Activated CD4-positive, alpha-beta T cell treated with anti-CD3 and anti-CD28 coated beads, Interleukin-10, Interleukin-2, amounts not matched to agents 100 ng/mL and 50 ng/mL, durations not matched to agents 16 hours and 8 hours (primary cell): ENCODE data around the gene WASHC4.
"Not testable (repeated sequence)": the region's sequence is repeated elsewhere in the genome, so short reads cannot be mapped to it uniquely, and the experiment has no call there.

Source experiments
- DNase-seq: peaks from one replicate; pipeline ENCODE4 v3.0.0-alpha.2; 2020

The WASHC4 gene

DNA sequence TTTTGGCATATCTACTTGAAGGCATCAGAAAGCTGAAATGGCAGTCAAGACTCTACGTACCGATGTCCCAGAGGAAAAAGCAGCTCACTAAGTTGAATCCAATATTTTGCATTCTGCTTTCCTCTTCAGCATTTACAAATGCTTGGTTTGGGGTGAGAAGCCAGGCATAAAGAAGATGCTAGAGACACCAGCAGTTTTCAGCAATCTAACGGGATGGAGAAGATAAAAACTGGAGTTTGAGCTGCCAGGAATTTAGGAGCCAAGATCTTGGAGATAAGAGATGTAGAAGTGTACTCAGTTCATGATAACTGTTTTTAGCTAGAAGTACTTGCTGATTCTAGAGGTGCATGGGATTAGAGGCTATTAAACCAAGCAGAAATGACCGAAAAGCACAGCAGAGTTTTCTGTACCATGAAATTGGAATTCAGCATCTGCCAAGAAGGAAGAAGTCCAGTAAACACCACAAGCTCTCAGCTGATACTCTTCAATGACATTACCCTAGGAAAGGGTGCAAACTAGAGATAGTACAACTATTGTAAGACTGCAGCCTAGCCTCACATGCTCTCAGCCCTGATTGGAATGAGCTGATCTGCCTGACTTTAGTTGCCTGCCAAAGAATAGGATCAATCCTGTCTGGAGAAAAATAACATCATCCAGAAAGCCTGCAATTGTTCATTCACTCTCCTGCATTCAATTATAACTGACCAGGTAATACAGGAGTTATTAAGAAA, 15.9 kb upstream of the WASHC4 start:
- DNase-seq, result no peak

DNA sequence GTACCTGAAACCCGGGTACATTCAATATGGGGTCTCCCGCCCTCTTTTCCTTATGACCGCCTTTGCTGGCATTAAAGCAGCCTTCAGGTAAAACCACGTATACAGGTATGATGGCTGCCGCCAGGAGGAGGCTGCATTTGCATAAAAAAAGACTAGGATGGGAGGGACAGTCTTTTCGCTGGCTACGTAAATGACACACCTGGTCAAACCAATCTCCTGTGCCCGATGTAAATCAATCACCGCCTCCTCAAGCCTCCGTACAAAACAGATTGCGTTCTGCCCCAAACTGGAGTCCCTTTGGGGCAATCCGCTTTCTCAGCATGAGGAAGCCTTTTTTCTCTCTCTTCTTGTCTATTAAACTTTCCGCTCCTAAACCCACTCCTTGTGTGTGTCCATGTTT, 15.2 kb upstream of the WASHC4 start:
- no peak for DNase-seq

DNA sequence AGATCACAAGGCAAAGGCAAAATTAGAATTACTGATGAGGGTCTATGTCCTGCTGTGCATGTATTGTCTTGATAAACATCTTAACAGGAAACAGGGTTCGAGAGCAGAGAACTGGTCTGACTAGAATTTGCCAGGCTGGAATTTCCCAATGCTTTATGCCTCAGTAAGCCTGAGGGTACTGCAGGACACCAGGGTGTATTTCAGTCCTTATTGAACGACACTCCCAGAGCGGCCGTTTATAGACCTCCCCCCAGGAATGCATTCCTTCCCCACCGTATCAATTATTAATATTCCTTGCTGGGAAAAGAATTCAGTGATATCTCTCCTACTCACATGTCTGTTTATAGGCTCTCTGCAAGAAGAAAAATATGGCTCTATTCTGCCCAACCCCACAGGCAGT, 12.2 kb upstream of the WASHC4 start:
- not testable (repeated sequence) for DNase-seq

DNA sequence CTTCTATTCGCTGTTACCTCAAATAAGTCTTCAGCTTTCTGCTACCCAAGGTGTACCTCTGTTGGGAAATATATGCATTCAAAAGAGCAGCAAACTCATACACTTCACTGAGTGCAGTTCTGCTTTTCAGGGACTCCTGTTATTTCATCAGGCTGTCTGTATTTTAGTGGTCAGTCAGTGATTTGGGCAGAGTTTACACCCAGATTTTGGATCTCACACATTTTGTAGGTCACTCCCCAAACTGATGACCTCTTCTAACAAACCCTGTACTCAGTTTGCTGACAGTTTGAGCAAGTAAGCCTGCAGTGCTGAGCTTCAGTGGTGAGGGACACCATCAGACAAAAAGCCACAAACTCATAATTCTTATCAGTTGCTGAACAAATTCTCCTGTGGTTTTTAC, 8.2 kb upstream of the WASHC4 start:
- no peak for DNase-seq

DNA sequence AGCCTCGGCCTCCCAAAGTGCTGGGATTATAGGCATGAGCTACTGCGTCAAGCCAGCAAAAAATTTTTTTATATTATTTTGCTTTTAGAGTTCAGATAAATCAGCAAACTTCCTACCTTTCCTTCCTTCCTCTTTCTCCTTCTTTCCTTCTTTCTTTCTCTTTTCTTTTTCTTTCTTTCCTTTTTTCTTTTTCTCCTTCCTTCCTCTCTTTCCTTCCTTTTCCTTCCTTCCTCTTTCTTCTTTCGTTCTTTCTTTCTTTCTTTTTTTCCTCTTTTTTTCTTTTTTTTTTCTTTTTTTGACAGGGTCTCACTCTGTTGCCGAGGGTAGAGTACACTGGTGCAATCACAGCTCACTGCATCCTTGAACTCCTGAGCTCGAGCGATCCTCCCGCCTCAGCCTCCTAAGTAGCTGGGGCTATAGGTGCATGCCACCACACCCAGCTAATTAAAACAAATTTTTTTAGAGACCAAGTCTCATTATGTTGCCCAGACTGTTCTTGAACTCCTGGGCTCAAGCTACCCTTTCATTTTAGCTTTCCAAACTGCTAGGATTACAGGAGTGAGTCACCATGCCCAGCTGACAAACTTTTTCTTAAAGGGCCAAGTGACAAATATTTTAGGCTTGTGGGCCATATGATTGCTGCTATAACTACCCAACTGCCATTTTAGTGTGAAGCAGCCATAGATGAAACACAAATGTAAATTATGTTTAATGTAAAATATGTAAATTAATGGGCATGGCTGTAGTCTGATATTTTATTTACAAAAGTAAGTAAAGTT, 7.1 kb upstream of the WASHC4 start:
- DNase-seq, result no peak

DNA sequence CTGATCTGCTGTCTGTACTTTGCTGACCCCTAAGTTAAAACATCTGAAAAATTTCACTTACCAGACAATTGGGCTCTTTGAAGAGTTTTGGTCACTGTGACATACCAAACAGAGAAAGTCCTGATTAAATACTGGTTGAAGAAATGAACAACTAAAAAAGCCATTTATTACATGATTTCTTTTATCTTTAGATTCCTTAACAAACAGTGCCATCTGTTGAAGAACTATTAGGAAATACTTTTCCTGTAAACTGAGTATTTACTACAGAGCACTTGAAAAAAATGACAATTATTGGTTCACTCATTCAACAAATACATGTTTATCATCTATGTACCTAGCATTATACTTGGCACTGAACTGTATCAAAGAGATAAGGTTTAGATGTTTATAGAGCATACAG, 6.5 kb upstream of the WASHC4 start:
- DNase-seq, result no peak

DNA sequence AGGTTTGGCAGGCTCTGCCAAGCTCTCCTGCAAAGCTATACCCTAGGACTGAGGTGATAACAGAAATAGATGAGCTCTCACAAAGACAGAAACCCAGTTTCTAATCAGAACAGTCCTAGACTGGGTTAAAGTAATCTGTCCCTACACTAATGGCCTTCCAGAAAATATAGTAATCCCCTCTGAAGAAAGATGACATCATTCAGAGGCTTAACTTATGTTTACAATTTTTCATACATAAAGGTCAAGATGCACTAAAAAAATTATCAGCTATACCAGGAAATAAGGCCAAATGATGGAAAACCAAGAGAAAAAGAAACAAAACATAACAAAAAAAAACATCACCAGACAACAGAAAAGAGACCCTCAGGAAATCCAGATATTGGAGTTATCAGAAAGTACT, 4.9 kb upstream of the WASHC4 start:
- no peak for DNase-seq

DNA sequence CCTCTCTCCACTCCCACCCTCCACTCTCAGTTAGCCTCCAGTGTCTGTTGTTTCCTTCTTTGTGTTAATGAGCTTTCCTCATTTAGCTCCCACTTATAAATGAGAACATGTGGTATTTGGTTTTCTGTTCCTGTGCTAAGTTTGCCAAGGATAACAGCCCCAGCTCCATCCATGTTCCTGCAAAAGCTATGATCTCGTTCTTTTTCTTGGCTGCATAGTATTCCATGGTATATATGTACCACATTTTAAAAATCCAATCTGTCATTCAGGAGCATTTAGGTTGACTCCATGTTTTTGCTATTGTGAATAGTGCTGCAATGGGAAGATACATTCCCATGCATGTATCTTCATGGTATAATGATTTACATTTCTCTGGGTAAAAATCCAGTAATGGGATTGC, 2.8 kb upstream of the WASHC4 start:
- no peak for DNase-seq

DNA sequence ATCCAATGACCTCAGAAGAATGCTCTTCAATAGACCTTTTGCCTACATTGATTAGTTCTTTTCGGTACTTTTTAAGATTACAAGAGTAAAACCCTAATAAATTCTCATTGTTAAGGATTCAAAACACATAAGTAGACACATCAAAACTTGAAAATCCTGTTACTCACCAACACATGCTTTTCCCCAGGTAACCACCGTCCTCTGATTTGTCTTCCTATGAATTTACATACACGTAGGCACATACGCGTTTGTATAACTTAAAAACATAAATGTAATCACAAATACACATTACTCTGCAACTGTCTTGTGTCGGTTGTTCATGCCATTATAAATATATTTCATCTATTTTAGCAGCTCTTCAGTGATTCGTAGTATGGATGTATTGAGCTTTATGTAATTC, 910 bp upstream of the WASHC4 start:
- no peak for DNase-seq

DNA sequence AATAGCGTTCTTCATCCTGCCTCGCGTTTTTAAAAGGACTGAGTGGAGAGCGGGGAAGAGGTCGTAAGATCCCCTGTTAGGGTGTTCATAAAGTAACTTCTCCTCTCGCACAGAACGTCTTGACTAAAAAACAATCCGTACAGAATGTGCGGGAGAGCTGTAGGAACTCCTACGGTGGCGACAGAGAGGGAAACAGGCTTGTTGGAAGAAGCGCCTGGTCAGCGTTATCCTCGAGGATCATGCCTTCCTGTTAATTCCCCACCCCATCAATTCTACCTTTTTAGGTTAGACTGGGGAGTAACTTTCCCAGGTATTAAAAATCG, 399 bp upstream of the WASHC4 start:
- no peak for DNase-seq

DNA sequence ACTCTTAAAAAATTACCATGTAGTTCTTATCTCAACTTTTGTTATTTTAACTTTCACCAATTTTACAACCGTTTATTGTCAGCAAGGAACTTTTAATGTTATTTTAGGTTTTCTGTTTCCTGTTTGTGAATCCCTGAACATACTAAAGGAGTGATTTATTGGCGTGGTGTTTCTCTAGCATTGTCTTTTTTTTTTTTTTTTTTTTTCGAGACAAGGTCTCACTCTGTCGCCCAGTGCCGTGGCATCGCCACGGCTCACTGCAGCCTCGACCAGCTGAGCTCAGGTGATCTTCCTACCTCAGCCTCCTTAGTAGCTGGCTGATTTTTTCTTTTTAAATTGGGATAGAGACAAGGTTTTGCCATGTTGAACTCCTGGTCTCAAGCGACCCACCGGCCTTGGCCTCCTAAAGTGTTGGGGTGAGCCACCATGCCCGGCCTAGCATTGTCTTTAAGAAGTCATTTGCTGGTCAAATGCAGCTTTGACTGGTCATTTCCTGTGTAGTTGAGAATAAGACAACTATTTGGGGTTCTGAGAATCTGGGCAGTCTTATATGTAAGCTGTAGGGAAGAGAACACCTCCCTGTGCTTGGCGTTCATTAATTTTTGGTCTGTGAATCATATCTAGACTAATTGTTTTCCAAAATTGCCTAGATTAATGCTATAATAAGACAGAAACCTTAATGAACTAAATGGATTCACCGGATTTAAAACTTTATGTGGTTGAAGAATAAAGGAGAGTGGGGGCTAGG, 2.1 kb downstream of the WASHC4 start:
- peak; percentile 42 for DNase-seq

DNA sequence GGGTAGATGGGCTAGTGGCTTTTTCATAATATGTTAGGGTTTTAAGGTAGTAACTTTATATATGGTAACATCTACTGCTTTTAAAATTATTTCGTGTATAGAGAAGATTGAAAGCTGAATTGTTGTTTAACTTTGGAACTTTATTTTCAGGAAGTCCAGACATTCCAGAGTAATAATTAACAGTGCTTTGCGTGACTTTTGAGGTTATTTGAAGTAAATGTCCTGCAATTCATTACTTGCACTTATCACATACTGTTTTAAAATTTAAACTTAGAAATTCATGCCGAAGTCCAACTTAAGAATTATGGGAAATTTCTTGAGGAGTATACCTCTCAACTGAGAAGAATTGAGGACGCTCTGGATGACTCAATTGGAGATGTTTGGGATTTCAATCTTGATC, 3.3 kb downstream of the WASHC4 start:
- DNase-seq, result no peak

DNA sequence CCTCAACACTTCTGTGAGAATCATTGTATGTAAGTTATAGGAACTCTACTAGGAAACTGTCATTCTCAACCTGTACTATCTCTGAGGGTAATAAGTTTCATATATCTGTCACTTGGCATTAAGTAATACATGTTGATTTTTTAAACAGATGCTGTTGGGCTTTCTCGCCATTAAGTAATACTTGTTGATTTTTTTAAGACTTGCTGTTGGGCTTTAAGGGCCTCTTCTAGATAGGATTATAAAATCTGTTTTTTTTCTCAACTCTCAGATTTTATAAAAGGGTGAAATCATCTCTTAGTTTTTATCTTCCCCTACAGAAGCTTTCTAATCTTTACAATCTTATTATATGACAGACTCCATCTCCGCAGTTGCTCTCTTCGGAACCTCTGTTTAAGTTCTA, 5.6 kb downstream of the WASHC4 start:
- DNase-seq, result no peak

DNA sequence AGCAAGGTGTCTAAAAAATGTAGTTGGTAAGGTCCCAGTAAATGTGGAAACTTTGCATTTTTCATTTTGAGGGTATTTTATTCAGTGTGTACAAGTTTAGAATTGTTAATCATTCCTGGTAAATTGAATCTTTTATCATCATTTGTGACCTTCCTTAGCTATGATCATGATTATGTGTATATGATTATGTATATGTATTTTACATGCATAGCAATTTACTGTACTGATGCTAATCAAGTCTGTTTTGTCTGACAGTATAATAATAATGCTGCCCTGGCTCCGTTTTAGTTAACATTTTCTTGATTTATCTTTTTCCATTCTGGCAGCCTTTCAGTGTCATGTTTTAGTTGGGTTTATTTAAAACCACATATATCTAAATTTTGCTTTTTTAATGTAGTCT, 9.4 kb downstream of the WASHC4 start:
- DNase-seq, result no peak

DNA sequence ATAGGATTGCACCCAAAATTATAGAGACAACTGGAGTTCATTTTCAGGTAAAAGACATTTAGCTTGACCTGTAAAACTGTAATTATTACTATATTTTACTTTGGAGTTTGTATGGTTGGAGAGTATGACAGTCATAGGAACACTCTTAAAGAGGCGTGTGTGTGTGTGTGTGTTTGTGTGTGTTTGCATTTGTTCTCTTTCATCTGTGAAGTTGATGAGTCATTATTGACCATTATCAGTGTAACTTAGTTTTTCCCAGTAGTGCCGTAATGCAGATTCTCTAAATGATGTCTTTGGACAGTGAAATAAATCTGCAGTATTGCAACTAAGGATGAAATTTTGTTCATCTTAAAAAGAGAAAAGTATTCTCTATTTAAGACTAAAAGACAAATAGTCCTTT, 13.0 kb downstream of the WASHC4 start:
- DNase-seq, result peak; percentile 32

DNA sequence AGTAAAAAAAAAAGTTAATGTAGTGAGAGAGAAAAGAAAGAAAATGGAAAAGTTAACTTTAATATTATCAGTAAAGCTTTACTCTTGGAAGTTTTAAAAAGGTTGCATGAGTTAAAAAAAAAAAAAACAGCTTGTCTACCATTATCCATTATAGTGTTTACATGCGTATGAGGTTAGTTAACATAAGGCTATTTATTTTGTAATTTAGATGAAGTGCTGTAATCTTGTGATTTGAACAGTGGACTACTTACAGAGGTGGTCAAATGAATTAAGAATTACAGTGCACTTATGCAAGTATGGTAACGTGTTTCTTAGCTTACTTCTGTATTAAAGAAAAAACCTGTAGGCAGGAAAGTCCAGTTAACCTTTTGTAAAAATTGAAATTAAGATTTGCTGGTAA, 30.7 kb downstream of the WASHC4 start:
- DNase-seq, result no peak

DNA sequence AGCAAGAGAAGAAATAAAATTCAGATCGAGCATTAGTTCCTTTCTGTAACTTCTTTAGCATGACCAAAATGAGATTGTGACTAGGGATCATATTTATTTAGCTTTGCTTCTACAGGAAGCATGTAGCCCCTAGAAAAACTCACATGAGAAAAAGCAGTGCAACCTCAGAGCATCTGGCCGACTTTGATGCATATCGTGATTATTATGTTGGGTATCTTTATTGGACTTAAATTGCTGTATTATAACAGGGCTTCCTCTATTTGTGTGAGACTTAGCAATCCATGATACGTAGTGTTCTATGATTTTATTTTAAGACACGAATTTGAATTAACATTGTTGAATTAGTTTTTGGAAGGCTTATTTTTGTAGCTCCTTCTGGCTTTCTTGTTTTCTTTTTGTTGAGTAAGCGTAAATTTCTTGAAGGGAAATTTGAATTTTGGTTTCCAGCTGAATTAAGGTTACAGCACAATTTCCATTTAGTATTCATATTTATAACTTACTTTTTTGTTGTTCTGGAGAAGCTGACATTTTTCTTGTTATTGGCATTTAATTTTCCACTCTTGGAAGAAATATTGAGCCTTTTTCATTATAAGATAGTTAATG, 33.9 kb downstream of the WASHC4 start:
- no peak for DNase-seq

DNA sequence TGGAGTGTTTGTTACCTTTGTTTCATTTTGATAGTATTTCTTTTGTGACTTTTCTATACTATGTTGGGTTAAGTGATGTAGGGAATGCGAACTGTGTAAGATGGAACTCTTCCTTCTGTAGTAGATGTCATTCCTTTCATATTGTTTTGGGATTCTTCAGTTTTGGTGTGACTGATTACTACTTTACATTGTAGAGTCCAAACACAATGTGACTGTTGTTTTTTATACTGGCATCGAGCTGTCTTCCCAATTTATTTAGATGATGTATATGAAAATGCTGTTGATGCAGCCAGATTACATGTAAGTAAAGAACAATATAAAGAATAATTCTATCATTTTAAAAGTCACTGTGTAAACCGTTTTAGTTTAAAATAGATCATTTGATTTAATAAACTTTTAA, 34.7 kb downstream of the WASHC4 start:
- DNase-seq, result no peak

DNA sequence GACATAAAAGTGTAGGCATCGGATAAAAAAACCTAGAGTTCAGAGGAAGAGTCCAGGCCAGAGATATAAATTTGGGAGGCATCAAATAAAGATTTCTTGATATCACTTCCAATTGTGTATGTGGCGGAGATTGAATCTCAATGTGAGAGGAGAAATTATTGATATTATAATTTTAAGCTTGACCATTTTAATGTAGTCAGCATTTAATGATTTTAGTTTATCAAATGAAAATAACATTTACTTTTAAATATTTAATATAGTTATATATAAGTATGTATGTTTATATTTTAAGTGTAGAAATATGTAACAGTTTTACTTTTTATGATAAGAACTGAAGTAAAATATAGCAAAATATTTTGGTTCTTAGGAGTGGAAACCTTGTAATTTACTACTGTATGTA, 48.7 kb downstream of the WASHC4 start:
- no peak for DNase-seq

DNA sequence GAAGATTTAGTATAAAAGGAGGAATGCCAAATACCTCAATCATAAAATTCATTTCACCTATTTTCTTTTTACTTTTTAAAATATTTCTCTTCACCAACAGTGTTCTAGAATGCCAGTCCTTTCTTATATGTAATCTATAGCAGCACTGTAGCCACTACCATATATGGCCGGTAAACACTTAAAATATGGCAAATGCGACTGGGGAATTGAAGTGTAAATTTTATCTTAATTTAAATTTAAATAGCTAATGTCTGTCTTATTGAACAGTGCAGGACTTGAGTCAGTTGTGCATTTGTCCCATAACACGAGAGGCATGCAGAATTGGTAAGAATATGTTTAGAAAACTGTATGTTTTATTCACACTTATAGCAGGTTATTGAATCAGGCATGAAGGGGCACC, 50.1 kb downstream of the WASHC4 start:
- DNase-seq, result no peak

DNA sequence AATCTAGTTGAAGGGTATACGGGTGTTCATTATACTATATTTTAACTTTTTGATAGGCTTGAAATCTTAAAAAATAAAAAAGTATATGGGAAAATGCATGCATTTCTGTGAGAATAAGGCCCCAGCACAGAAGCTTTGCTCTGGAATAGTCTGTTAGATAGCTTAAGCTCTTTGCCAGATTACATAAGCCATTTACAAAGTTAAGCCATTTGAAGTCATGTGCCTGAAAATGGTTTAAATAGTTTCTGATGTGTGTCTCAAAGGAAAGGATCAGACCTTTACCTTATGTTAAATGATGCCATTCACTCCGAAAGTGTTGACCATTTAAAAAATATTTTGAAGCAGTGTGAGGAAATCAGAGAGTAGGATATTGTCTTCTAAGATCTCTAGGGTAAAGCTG, 51.3 kb downstream of the WASHC4 start:
- no peak for DNase-seq

DNA sequence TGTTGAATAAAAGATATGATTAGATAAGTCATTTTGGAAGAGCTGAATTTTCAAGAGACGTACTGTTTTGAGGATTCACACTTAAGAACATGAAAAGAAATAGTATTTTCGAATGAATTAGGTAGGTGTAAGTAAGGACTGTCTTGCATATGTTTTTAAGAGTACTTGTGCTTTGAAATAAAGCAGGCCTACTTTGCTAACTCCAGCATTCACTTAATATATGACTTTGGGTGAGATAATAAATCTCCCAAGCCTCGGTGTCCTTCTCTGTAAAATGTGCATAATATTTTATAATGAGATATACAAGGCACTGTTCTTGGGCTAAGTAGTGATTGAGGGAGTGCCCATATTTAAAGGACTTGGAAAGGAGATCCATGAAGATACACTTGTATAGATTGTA, 54.6 kb downstream of the WASHC4 start:
- no peak for DNase-seq

DNA sequence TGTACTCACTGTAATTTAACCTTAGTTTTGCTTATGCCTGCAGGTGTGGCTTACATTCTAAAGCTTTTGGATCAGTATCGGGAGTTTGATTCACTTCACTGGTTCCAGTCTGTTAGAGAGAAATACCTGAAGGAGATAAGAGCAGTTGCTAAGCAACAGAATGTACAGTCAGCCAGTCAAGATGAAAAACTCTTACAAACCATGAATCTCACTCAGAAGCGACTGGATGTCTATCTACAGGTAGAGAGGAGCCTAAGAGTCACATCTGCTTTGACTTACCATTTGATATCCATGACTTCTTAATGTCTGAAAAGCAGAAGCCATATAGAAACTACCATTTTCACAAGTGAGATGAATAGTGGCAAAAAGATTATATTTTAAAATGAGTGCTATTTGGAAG, 56.5 kb downstream of the WASHC4 start:
- DNase-seq, result peak; percentile 19

DNA sequence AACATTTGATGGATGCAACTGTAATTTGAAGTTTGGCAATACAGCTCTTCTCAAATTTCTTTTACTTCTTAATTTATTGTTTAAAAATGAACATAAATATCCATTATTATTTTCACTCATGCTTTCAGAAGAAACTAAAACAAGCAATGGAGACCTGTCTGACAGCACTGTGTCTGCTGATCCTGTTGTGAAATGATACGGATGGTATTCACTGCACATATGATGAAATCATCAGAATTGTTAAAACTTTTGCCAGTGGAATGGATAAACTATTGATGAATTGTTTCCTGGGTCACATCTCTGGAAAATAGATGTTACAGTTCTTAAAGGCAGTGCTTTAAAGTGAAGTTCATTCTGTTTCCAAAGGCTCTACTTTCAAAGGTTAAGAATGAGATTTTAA, 59.2 kb downstream of the WASHC4 start:
- DNase-seq, result no peak
